GM19397 (cell line): ENCODE data around the gene SMIM1.
"Not testable (repeated sequence)": the region's sequence is repeated elsewhere in the genome, so short reads cannot be mapped to it uniquely, and the experiment has no call there.

Experiments
- ATAC-seq: cut with Tn5 transposase; IDR thresholded peaks from one replicate; pipeline ENCODE4 v1.9.1; 2021; ENCODE audit warnings: mild to moderate bottlenecking, moderate library complexity; ENCODE audit not compliant: unreplicated experiment

SMIM1 gene

DNA sequence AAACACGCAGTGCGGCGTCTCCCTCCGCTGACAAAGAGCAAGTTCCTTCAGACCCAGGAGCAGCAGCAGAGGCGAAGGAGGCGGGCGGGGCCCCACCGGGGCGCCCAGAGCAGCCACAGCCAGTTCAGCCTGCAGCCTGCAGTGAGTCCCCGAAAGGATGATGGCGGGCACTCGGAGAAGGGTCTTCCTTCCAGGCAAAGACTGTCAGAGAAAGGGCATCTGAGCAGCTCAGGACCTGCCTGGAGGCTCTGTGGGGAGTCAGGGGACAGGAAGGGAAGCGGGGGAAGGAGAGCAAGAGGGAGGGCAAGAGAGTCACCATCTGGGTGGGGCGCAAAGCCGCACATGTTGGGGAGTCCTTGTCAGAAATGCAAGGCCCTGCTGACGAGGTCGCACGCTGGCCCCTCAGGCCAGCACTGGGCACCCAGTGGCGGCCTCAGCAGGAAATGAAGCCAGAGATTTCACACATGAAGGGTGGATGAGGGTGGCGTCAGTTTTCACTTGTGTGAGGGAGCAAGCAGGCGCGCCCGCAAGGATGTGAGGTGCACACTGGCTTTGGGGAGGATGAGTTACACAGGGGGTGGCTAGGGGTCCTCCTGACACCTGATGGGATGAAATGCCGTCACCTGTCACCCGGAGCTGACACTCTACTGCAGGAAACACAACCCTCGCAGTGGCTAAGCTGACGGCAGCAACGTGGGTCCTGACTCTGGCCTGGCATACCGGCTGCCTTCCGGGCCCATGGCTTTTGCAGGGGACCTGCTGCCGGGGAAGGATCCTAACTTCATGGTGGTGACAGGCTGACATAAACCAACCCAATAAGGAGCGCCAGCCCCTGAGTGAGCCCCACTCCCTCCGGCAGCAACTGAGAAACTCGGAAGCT lies 17.1 kb downstream of the SMIM1 start:
- ATAC-seq, result no peak

GRCh38 chr1:3790500-3790923 lies 18.0 kb downstream of the SMIM1 start:
- ATAC-seq, result no peak

GRCh38 chr1:3790952-3791351 lies 18.4 kb downstream of the SMIM1 start:
- ATAC-seq, result no peak

- ATAC-seq, result no peak
Measured at GRCh38 chr1:3795453-3796214, 23.1 kb downstream of the SMIM1 start.

DNA sequence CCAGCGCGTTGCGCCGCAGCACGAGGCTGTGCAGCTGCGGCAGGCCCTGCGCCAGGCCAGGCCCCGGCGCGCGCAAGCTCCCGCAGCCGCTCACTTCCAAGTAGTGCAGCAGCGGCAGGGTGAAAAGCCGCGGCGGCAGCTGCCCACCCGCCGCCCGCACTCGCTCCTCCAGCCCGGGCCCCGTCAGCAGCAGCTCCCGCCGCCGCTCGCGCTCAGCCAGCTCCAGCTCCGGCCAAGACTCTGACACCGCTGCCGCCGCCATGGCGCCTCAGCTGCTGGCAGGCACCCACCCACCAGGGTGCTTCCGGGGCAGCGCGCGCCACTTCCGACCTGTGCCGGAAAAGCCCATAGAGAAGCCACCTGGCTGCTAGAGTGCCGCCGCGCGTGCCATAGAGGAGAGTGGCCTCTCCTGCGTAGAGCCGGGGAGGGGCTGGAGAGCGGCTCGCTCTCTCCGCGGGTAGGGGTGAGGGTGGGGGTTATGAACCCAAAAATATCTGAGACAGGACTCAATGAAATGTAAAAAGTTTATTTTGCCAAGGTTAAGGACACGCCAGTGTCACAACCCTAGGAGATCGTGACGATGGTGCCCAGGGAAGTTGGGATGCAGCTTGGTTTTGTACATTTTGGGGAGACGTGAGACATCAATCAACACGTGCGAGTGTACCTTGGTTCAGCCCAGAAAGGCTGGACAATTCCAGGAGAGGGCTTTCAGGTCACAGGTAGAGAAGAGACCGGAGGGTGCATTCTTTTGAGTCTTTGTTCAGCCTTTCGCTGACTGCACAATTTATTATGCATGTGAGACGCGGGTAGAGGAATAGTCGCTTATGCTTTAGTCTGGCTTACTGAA lies 23.9 kb downstream of the SMIM1 start, which contains the start of gene LRRC47:
LRRC47 (minus strand) TSS at position 284 of the 847 bp plus-strand sequence; CDS start at position 262, 22 bp downstream.
- ATAC-seq, result peak; percentile 97

GRCh38 chr1:3799976-3800685 lies 27.6 kb downstream of the SMIM1 start:
- no peak for ATAC-seq

DNA sequence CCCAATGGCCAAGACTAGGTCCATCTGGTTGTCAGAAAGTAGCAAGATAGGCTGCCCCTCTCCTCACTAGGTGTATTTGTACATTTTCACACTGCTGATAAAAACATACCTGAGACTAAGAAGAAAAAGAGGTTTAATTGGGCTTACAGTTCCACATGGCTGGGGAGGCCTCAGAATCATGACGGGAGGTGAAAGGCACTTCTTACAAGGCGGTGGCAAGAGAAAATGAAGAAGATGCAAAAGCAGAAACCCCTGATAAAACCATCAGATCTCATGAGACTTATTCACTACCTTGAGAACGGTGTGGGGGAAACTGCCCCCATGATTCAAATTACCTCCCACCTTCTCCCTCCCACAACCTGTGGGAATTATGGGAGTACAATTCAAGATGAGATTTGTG lies 28.2 kb downstream of the SMIM1 start:
- ATAC-seq, result not testable (repeated sequence)

- ATAC-seq, result no peak
Measured at GRCh38 chr1:3803905-3804626, 31.5 kb downstream of the SMIM1 start.

GRCh38 chr1:3804627-3804944 lies 32.0 kb downstream of the SMIM1 start:
- ATAC-seq, result not testable (repeated sequence)

- no peak for ATAC-seq
Measured at GRCh38 chr1:3805038-3805437, 32.5 kb downstream of the SMIM1 start.

DNA sequence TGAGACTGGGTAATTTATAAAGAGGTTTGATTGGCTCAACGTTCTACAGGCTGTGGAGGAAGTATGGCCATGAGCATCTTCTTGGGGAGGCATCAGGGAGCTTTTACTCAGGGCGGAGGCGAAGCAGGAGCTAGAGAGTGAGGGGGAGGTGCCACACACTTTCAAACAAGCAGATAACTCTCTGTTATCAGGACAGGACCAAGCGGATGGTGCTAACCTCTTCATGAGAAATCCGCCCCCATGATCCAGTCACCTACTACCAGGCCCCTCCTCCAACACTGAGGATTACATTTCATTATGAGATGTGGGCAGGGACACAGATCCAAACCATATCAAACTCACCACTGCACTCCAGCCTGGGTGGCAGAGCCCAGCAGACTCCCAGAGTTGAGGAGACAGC lies 35.2 kb downstream of the SMIM1 start:
- ATAC-seq, result no peak

- ATAC-seq, result no peak
Measured at GRCh38 chr1:3809680-3810079, 37.1 kb downstream of the SMIM1 start.

DNA sequence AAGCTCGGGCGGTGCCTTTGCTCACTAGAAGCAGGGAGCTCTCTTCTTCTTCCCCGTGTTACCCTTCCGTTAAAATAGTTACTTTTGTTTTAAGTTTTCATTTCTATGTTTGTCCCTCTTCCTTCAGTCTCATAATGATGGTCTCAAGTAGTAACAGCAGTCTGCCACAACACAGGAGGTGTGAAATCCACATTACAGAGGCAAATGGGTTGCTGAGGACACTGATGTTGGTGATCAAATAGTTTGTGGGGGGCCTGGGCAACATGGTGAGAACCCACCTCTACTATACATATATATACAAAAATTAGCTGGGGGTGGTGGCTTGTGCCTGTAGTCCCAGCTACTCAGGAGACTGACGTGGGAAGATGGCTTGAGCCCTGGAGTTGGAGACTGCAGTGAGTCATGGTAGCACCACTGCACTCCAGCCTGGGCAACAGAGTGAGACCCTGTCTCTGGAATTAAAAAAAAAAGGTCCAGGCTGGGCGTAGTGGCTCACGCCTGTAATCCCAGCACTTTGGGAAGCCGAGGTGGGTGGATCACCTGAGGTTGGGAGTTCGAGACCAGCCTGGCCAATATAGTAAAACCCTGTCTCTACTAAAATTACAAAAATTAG lies 37.7 kb downstream of the SMIM1 start:
- ATAC-seq, result not testable (repeated sequence)

- ATAC-seq, result no peak
Measured at GRCh38 chr1:3811595-3811911, 39.0 kb downstream of the SMIM1 start.

DNA sequence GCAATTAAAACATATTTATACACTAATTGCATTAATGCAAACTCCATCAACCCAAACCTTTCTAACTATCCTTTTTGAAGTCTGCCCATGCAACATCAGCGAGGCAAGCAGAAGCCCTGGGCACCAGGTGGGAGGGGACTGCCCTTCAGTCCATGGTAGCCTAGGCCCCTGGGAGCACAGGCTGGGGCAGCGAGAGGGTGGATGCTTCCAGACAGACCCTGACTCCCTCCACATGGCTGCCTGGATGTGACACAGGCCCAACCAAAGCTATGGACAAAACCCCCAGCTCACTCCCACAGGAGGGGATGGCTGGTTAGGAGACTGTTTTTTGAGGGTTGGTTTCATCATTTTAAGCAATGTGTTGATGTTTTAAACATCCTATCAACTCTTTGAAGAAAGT lies 41.5 kb downstream of the SMIM1 start:
- ATAC-seq, result no peak

DNA sequence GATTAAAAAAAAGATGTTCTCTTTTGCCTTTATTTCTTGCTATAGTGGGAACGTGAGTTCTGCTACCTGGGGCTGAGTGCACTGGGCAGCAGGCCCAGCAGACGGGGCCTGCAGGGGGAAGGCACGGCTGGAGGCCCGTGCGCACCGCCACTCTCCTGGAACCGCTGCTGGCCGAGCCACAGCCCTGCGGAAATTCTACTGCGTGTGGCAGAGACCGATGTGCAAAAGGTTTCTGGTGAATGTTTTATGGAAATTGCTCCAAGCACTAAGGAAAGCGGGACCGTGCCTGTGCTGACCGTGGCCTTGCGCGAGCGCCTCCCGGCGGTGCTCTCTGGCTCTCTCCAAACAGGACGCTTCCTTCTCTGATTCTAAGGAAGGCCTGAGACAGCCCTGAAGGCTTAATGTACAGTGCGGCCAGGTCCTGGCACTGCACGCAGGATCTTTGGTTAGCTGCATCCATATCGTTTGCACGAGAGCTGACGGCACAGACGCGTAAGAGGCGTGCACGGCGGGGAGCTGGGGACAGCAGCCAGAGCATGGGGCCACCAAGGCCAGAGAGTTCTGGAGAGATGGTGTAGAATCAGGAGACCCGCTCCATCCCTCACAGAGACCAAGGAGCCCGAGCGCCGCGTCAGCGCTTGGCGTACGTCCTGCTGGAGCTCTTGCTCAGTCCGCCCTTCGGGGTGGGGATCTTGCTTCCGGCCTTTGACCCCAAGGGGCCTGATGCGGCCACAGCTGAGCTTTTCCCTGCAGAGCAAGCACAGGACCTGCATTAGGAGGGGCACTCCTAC lies 42.4 kb downstream of the SMIM1 start:
- no peak for ATAC-seq

GRCh38 chr1:3816331-3817137 lies 44.0 kb downstream of the SMIM1 start:
- no peak for ATAC-seq

DNA sequence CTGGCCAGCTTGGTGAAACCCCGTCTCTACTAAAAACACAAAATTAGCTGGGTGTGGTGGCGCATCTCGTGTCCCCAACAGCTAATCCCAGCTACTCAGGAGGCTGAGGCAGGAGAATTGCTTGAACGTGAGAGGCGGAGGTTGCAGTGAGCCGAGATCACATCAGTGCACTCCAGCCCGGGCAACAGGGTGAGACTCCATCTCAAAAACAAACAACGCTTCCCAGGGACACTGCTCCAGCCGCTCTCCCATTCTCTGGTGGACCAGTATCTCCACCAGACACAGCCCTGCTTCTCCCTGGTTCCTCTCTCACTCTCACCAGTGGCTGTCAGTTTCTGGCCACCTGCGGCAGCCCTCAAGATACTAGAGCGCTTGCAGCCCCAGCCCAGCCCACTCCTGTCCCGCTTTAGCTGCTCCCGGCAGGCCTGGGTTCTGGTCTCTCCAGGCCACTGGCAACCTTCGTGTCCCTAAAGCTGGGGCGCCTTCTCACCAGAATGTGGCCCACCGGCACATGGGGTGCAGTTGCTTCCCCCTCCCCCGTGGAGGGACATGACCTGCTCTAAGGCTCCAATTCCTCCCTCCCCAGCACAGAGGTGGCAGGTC lies 44.7 kb downstream of the SMIM1 start:
- ATAC-seq, result no peak
